DOHH2 (cell line): Measurements from ENCODE around the gene ZNF181.

Experiments
- EZH2phosphoT487 ChIP-seq: fragments of 200-600 bp; sonication (generic); IDR thresholded peaks from 2 replicates; pipeline ENCODE4 v1.6.1; 2017; ENCODE audit warnings: borderline replicate concordance, mild to moderate bottlenecking, antibody characterized with exemption, low read length, moderate library complexity, mixed read lengths
- TF ChIP-seq, protein P1 (sequence below): fragments of 200-600 bp; sonication (generic); IDR thresholded peaks from one replicate; pipeline ENCODE4 v1.5.1; 2014; ENCODE audit warnings: antibody characterized with exemption, mild to moderate bottlenecking, low read depth, low read length; ENCODE audit not compliant: poor library complexity, severe bottlenecking

- TF ChIP-seq, protein P1, sequence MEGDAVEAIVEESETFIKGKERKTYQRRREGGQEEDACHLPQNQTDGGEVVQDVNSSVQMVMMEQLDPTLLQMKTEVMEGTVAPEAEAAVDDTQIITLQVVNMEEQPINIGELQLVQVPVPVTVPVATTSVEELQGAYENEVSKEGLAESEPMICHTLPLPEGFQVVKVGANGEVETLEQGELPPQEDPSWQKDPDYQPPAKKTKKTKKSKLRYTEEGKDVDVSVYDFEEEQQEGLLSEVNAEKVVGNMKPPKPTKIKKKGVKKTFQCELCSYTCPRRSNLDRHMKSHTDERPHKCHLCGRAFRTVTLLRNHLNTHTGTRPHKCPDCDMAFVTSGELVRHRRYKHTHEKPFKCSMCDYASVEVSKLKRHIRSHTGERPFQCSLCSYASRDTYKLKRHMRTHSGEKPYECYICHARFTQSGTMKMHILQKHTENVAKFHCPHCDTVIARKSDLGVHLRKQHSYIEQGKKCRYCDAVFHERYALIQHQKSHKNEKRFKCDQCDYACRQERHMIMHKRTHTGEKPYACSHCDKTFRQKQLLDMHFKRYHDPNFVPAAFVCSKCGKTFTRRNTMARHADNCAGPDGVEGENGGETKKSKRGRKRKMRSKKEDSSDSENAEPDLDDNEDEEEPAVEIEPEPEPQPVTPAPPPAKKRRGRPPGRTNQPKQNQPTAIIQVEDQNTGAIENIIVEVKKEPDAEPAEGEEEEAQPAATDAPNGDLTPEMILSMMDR: no peak
- TF ChIP-seq EZH2phosphoT487: no peak
These were observed 8.6 kb upstream of the ZNF181 start for GRCh38 chr19:34725400-34725799.
